GM06990 (cell line): Measurements from ENCODE around the gene TMPRSS9.

Source experiments
- DNase-seq: peaks from one replicate; pipeline ENCODE4 v3.0.0-alpha.2; 2011; ENCODE audit not compliant: insufficient read length; ENCODE audit errors: extremely low read depth
- H3K27me3 ChIP-seq: replicated peaks from 2 replicates; pipeline ENCODE4 v1.6.0; 2011; ENCODE audit warnings: low read length; ENCODE audit not compliant: control insufficient read depth, insufficient read depth
- H3K36me3 ChIP-seq: 2 replicates; pipeline ENCODE4 v1.5.1; 2011; ENCODE audit warnings: low read length; ENCODE audit not compliant: control insufficient read depth, insufficient read depth
- H3K4me3 ChIP-seq: replicated peaks from 2 replicates; pipeline ENCODE4 v1.5.1; 2011; ENCODE audit warnings: low read depth, mild to moderate bottlenecking, control low read depth, low read length
- TF ChIP-seq, protein P1 (sequence below): IDR thresholded peaks from 2 replicates; pipeline ENCODE4 v1.5.1; 2011; ENCODE audit warnings: low read length, control low read depth, mild to moderate bottlenecking, inconsistent platforms; ENCODE audit not compliant: insufficient read depth, poor library complexity, severe bottlenecking

TMPRSS9 gene

DNA sequence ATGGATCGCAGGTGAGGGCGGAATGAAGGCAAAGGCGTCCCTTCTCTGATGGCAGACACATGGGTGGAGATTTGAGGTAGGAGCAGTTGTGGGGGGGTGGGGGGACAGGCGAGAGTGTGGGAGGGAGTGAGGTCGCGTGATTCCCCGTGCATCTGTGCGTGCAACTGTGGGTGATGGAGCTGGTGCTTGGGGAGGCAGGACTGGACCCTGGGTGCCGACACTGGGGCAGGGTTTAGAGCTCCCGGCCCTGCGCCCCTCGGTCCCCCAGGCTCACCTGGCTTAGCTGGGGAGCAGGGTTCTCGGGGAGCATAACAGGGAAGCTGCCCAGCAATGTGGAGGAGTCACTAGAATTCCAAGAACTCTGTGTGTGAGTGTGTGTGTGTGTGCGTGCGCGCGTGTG, 3.4 kb downstream of the TMPRSS9 start:
- Histone ChIP-seq H3K4me3 (no peak overlapping the region), H3K27me3 (no peaks in the 10 kb centered on the region), H3K36me3 (no peaks in the 10 kb centered on the region)
- TF ChIP-seq, protein P1, sequence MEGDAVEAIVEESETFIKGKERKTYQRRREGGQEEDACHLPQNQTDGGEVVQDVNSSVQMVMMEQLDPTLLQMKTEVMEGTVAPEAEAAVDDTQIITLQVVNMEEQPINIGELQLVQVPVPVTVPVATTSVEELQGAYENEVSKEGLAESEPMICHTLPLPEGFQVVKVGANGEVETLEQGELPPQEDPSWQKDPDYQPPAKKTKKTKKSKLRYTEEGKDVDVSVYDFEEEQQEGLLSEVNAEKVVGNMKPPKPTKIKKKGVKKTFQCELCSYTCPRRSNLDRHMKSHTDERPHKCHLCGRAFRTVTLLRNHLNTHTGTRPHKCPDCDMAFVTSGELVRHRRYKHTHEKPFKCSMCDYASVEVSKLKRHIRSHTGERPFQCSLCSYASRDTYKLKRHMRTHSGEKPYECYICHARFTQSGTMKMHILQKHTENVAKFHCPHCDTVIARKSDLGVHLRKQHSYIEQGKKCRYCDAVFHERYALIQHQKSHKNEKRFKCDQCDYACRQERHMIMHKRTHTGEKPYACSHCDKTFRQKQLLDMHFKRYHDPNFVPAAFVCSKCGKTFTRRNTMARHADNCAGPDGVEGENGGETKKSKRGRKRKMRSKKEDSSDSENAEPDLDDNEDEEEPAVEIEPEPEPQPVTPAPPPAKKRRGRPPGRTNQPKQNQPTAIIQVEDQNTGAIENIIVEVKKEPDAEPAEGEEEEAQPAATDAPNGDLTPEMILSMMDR, result no peak
- no peak for DNase-seq

DNA sequence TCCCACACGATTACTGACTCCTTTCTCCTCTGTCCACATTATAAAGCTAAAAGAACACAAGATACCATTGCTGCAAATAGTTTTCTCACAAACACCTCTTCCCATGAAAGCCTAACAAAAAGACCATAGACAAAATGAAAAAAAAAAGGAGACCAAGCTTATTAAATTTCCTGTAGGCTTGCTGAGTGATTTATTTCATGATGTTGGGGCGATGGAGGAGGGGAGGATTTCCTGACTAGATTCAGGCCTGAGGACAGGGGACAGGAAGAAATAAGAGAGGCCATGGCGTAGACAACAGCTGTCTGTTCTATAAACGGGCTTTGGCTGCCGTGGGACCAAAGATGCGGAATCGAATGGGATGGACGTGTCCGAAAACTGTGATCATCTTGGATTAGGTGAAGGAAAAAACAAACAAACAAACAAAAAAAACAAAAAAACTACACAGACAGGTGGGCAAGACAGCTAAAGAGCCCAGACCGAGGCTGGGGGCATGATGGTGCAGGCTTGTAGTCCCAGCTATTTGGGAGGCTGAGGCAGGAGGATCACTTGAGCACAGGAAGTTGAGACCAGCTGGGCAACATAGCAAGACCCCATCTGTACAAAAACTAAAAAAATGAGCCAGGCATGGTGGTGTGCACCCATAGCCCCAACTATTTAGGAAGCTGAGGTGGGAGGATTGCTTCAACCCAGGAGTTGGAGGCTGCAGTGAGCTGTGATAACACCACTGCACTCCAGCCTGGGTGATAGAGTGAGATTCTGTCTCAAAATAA, 5.3 kb downstream of the TMPRSS9 start:
- no peaks in the 10 kb centered on the region for H3K27me3 ChIP-seq
- no peak overlapping the region for H3K4me3 ChIP-seq
- TF ChIP-seq, protein P1, result no peak
- DNase-seq, result no peak
- H3K36me3 ChIP-seq, result no peaks in the 10 kb centered on the region

DNA sequence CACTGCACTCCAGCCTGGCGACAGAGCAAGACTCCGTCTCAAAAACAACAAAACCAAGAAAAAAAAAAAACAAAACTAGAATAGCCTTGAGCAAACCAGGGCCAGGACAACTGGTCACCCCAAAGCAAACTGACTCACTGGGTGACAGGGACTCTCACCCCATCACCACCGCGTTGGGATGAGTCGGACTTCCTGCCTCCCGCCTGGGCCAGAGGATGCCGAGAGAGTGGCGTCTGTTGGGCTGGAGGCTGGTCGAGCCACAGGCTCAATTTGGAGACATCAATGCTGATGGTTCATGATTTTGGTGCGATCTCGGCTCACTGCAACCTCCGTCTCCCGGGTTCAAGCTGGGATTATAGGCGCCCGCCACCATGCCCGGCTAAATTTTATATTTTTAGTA, 11.6 kb downstream of the TMPRSS9 start:
- Histone ChIP-seq H3K4me3 (no peak overlapping the region), H3K27me3 (no peaks in the 10 kb centered on the region), H3K36me3 (no peaks in the 10 kb centered on the region)
- no peak for DNase-seq
- TF ChIP-seq, protein P1, result no peak

DNA sequence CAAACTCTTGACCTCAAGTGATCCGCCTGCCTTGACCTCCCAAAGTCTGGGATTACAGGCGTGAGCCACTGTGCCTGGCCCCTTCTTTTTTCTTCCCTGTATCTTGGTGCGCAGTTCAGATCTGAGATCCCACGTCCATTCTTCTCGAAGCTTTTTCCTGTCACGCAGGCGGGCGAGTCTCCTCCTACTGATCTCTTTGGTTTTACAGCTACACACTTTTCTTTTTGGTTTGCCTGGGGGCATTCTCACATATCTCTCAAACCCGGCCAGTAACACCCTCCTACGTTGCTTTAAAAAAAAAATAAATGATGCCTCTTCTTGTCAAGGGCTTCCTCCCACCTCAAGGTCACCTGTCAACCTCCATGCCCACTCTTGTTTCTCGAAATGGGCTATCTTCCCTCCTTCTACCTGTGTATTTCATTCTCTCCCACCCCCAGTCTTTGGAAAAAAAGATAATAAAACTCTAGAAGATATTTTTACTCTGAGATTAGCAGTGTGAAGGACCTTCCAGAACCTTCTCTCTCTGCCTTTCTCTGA, 12.1 kb downstream of the TMPRSS9 start:
- Histone ChIP-seq H3K27me3 (no peaks in the 10 kb centered on the region), H3K4me3 (no peak overlapping the region), H3K36me3 (no peaks in the 10 kb centered on the region)
- TF ChIP-seq, protein P1, result no peak
- DNase-seq, result no peak

DNA sequence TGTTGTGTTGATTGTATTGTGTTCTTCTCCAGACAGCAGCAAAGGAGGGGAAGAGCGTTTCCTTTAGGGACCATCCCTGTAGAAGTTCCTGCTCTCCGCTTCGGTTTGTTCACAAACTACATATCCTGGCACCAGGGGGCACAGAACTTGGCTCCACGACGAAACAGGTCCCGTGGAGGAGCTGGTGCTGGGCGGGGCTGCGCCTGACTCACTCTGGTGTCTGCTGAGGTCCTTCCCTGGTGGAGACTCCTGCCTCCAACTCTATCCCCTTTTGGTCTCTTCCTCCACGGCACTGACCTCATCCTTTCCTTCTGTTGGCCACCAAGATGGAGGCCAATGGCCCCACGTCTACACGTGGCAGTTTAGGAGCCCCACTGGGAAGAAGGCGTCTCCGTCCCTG, 14.7 kb downstream of the TMPRSS9 start:
- DNase-seq, result no peak
- H3K4me3 ChIP-seq, result no peak overlapping the region
- no peaks in the 10 kb centered on the region for H3K27me3 ChIP-seq
- TF ChIP-seq, protein P1, result no peak
- no peaks in the 10 kb centered on the region for H3K36me3 ChIP-seq
